8988T (cell line): ENCODE measurements around the gene SGK1.

ENCODE experiments used
- DNase-seq: peaks from one replicate; pipeline ENCODE4 v3.0.0; 2011

SGK1 gene

GRCh38 chr6:134317471-134318131 is at the start of gene SGK1:
Gene SGK1, minus strand, starts transcription at chr6:134318112. Its CDS starts 652 bp downstream, at chr6:134317460.
- DNase-seq, result no peak

- DNase-seq, result no peak
Observed at GRCh38 chr6:134363323-134364039, 45.6 kb upstream of the SGK1 start.

GRCh38 chr6:134361011-134361410 is 43.1 kb upstream of the SGK1 start:
- DNase-seq, result no peak

DNA sequence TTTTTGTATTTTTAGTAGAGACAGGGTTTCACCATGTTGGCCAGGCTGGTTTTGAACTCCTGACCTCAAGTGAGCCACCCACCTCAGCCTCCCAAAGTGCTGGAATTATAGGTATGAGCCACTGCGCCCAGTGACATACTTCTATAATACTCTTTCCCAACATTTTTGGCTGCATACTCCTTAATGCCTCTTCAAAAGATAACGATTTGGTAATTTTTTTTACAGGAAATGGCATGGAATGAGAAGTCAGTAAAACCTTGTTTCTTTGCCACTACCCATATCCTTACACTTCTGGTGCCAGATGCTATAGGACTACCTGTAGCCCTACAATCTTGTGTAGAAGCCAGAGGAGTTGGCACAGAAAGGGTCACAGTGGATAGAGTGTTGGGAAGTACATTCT is 41.4 kb upstream of the SGK1 start:
- DNase-seq, result no peak

- no peak for DNase-seq
Observed at GRCh38 chr6:134358320-134358719, 40.4 kb upstream of the SGK1 start.

GRCh38 chr6:134357022-134357487 is 39.1 kb upstream of the SGK1 start:
- no peak for DNase-seq

DNA sequence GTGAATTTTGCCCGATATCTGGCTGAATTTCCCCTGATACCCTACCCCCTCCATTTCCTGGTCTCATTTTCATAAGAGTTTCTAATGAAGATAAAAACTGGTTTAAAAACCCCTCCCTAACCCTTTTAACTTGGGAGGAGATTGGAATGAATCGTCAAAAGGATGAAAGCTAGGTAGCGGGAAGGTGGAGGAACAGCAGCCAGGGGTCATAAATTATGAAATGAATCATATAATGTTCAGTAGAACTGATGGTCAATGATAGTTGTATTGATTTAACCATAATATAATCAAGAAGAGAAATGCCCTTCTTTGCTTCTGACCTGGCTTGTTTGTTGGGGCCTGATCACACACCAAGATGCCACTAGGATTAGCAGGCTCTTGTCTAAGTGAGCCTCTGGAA is 38.5 kb upstream of the SGK1 start:
- no peak for DNase-seq

GRCh38 chr6:134352786-134353480 is 35.0 kb upstream of the SGK1 start:
- no peak for DNase-seq

GRCh38 chr6:134351615-134352474 is 33.9 kb upstream of the SGK1 start:
- DNase-seq, result no peak

- no peak for DNase-seq
Observed at GRCh38 chr6:134347885-134348805, 30.2 kb upstream of the SGK1 start.

DNA sequence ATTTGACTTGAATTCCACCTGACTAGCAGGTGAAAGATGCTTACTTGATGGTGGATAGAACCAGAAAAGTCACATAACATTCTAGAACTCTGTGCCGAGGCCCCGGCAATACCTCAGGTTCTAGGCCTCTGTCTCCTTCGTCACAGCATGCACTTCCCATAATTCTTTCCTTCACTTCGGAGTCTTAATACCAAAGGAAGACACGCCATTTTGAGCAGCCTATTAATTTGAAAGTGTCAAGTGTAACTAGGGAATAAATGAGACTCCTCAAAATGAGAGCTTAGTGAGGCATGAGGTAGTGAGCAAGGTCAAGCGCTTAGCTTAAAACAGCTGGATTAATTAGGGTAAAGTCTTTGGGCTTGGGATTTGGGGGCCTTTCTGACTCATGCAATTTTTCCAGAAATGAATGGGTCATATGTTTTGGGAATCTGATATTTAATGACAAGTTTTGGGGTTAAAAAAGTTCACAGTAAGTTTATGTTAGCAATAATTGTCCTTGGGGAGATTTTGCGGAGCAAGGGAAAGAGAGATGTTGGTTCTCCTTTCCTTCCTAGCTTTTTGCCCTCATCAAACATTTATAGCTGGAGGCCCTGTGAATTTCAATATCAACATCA is 29.1 kb upstream of the SGK1 start:
- DNase-seq, result no peak

DNA sequence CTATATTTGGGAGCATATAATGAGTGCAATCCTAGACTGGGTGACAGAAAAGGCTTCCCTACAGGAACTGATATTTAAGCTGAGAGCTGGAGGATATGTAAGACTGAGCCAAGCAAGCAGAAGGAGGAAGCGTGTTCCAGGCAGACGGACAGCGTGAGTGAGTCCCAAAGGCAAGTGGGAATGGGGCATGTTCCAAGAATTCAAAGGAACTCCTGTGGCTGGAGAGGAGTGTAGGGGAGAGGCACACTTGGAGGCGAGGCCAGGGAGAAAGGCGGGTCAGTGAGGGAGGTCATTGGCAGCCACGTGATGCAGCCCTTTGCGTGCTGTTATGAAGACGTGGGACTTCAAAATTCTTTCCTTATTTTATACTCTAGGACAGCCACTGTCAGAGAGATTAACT is 27.9 kb upstream of the SGK1 start:
- no peak for DNase-seq

DNA sequence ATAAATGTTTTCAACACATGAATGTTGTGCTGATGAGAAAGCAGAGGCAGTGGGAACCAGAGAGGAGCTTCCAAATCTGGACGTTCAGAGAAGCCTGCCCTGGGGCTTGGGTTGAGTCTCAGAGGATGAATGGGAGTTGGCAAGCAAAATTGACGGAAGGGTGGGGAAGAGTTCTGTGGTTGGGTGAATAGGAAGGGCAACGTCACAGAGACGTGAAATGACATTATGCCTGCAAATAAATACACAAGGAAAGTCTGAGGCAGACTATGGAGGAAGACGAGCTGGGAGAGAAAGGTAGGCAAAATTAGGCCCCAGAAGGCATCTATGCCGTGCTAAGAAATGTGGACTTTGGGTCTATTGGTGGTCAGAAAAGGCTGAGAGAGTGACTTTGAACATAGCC is 25.2 kb upstream of the SGK1 start:
- DNase-seq, result no peak

GRCh38 chr6:134341999-134342567 is 24.2 kb upstream of the SGK1 start:
- no peak for DNase-seq

DNA sequence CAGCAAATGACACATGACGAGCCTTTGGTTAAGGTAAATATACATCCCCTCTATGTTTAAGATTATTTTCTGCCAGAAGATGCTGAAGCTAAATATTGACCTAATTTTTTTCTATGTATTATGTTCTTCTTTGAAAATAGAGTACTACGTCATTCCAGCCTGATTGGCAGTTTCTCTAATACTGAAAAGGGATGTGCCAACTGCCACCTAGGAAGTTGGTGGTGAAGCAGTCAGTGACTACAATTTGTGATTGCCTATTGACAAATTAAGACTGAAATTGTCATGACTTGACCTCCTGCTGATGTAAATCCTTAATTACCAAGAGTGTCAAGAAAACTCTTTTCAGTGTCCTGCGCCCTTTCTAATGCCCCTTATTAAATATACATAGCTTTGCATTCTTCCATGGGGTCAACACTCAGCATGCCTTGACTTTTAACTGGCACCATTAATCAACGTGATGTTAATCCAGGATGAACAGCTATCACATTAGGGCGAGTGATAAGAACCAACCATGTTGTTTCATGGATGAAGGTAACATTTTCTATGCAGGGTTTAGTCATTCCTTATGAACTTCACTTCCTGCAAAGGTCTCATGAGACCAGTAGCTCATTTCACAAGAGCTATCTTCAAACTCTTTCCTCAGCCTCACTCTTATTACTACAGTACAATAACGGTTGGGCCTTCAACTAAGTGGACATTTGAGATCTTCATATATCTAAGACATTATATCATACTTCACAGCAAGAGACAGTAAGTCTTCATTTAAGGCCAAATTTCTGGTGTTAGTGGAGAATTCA is 22.5 kb upstream of the SGK1 start:
- no peak for DNase-seq

DNA sequence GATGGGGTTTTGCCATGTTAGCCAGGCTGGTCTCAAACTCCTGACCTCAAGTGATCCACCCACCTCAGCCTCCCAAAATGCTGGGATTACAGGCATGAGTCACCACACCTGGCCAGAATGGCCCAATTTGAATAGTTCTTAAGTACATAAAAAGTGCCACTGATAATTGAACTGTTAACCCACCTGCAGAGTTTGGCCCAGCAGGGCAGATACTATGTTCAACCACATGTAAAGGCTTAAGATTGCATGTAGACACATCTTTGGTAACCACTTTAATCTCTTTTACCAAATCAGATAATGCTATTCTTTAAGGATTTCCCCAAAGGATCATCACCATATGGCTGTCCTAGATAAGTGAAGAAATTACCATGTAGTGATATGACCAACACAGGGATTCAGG is 21.3 kb upstream of the SGK1 start:
- no peak for DNase-seq

DNA sequence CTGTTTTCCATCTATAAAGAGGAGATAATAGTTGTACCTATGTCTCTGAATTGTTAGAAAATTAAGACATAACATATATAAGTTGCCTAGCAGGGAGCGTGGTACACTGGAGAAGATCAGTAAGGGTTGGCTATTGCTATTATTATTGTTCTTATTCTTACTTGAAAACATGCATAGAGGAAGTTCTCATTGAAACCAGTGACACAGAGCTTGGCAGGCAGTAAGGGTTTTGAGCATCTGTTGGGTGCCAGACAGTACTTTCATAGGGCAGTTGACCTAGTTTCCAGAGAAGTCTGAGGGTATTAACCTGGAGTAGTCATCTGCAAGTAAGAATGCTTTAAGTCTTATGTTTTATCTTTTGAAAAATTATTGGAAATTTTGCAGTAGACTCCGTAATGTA is 13.3 kb upstream of the SGK1 start:
- DNase-seq, result no peak

DNA sequence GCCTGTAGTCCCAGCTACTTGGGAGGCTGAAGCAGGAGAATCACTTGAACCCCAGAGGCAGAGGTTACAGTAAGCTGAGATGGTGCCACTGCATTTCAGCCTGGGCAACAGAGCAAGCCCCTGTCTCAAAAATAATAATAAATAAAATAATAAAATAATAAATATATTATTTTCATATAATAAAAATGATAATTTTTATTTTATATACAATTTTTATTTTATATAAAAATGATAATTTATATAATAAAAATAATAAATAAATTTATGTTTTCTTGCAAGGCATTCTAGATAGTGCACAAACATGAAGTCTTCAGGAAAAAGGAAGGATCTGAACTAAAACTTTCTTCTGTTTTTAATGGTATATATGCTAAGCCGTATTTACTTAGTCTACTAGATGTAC is 12.6 kb upstream of the SGK1 start:
- DNase-seq, result no peak

GRCh38 chr6:134328792-134329191 is 10.9 kb upstream of the SGK1 start:
- DNase-seq, result no peak

GRCh38 chr6:134328138-134328537 is 10.2 kb upstream of the SGK1 start:
- no peak for DNase-seq
